Activated CD4-positive, alpha-beta T cell treated with anti-CD3 and anti-CD28 coated beads, Interleukin-2, amount 10 ng/mL, durations not matched to agents 7 days and 5 days (primary cell): ENCODE measurements around the gene ARL5C. TPM values are rescaled to one million over a fixed set of nuclear protein-coding genes. Genes with fewer than 3 reads are reported as not detected.

ENCODE experiments used
- CTCF ChIA-PET: fragments of 350-600 bp; sonication (Branson Sonifier 250); formaldehyde crosslinking; loops from one replicate; lab custom pipeline; 2021; ENCODE audit warnings: antibody characterized with exemption; lab: Charles Lee
- POLR2A ChIA-PET: fragments of 350-600 bp; sonication (Branson Sonifier 250); formaldehyde crosslinking; loops from one replicate; lab custom pipeline; 2021; ENCODE audit warnings: antibody characterized with exemption; lab: Charles Lee
- DNase-seq: peaks from one replicate; pipeline ENCODE4 v3.0.0-alpha.2; 2020
- H3K27ac Mint-ChIP-seq: one replicate; pipeline ENCODE4 v1.8.0; 2021; ENCODE audit warnings: mild to moderate bottlenecking, moderate library complexity, mixed read lengths
- H3K27me3 Mint-ChIP-seq: one replicate; pipeline ENCODE4 v1.8.0; 2021; ENCODE audit warnings: mixed read lengths
- H3K36me3 Mint-ChIP-seq: one replicate; pipeline ENCODE4 v1.8.0; 2021; ENCODE audit warnings: low read depth, mixed read lengths
- H3K4me1 Mint-ChIP-seq: one replicate; pipeline ENCODE4 v1.8.0; 2021; ENCODE audit warnings: mixed read lengths
- H3K4me3 Mint-ChIP-seq: one replicate; pipeline ENCODE4 v1.8.0; 2021; ENCODE audit warnings: mild to moderate bottlenecking, moderate library complexity, mixed read lengths
- H3K9me3 Mint-ChIP-seq: one replicate; pipeline ENCODE4 v1.8.0; 2021; ENCODE audit warnings: mixed read lengths
- total RNA-seq, 2 experiments: library from RNA; stranded (reverse); gene quantifications; one replicate each; pipeline ENCODE4 v1.2.3, GENCODE V29; 2021

Gene ARL5C
- total RNA-seq, 2 experiments from 2014 or later: 0.15 TPM; not detected in 1

DNA sequence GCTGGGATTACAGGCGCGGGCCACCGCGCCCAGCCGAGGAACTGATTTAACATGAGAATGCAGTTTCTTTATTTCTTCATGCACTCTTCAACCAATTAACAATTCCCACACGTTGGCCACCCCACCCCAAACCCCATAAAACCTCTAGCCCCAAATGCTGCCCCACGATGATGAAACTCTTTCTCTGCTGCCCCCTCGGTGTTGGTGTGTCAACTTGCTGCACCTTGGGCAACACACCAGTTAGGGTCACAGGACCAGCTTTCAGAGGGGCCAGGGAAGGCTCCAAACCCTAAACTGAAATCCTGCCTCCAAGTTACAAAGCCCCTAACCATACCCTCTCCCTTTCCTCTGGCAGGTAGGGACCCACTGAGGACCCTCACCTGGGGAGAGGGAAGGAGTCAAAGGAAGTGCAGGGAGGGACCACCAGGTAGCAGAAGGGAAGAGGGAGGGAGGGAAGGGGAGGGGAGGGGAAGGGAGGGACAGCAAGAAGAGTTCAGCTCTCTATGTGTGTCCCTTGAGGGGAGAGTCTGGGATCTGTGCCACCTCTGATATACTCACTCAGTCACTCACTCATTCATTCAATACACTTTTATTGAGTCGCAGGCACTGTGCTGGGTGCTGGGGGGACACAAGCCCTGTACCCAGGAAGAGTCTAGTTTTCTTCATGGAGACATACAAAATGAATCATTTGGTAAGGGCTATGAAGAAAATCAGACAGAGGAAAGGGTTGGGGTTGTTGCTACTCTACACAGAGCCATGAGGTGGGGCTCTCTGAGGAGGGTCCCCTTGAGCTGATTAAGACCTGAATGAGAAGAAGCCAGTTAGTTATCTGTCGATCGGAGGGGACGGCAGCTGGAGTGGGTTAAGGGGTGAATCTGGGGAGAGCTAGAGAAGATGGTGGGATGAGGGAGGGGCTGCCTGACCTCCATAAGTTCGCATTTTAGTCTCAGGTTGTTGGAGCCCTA is 18.5 kb downstream of the ARL5C start:
- ChIA-PET CTCF (interaction anchor here (0.6 to 2.1 kb wide), 7 partner anchors 14 to 520 kb away, joined by 3 to 7 read pairs (median 3); no protein-coding TSS in a partner anchor), POLR2A (interaction anchor here (0.6 kb wide), 1 partner anchor 142 kb away, joined by 5 read pairs; no protein-coding TSS in a partner anchor)
- peaks cover 20% of the 10 kb centered on the region for H3K4me1 Mint-ChIP-seq
- no peaks in the 10 kb centered on the region for H3K9me3 Mint-ChIP-seq
- no peaks in the 10 kb centered on the region for H3K36me3 Mint-ChIP-seq
- no peak for DNase-seq
- peaks cover 13% of the 10 kb centered on the region for H3K27me3 Mint-ChIP-seq
- H3K4me3 Mint-ChIP-seq: no peak overlapping the region
- no peak overlapping the region for H3K27ac Mint-ChIP-seq

DNA sequence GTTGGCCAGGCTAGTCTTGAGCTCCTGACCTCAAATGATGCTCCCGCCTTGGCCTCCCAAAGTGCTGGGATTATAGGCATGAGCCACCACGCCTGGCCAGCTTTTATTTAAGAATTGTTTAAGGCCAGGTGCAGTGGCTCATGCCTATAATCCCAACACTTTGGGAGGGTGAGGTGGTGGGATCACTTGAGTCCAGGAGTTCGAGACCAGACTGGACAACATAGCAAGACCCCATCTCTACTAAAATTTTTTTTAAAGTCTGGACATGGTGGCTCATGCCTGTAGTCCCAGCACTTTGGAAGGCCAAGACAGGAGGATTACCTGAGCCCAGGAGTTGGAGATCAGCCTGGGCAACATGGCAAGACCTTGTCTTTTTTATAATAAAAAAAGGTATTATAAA is 19.7 kb downstream of the ARL5C start:
- Mint-ChIP-seq H3K27me3 (peaks cover 13% of the 10 kb centered on the region), H3K27ac (no peak overlapping the region), H3K4me1 (peaks cover 12% of the 10 kb centered on the region), H3K9me3 (no peaks in the 10 kb centered on the region), H3K4me3 (no peak overlapping the region), H3K36me3 (no peaks in the 10 kb centered on the region)
- ChIA-PET POLR2A (no interaction called here), CTCF (interaction anchor here (1.3 to 2.1 kb wide), 2 partner anchors 19 to 163 kb away, joined by 7 read pairs; no protein-coding TSS in a partner anchor)
- no peak for DNase-seq

GRCh38 chr17:39145143-39145542 is 20.8 kb downstream of the ARL5C start:
- Mint-ChIP-seq H3K27me3 (peaks cover 8% of the 10 kb centered on the region), H3K4me3 (no peak overlapping the region), H3K4me1 (peaks cover 6% of the 10 kb centered on the region), H3K27ac (no peak overlapping the region), H3K9me3 (no peaks in the 10 kb centered on the region), H3K36me3 (no peaks in the 10 kb centered on the region)
- POLR2A ChIA-PET: no interaction called here
- no peak for DNase-seq
- CTCF ChIA-PET: interaction anchor here (0.6 to 2.9 kb wide), 4 partner anchors 8 to 162 kb away, joined by 3 to 10 read pairs (median 6); no protein-coding TSS in a partner anchor

GRCh38 chr17:39144416-39144840 is 21.5 kb downstream of the ARL5C start:
- no peak overlapping the region for H3K27ac Mint-ChIP-seq
- H3K4me1 Mint-ChIP-seq: peaks cover under 1% of the 10 kb centered on the region
- DNase-seq: no peak
- H3K27me3 Mint-ChIP-seq: peaks cover 1% of the 10 kb centered on the region
- CTCF ChIA-PET: interaction anchor here (0.6 to 2.9 kb wide), 4 partner anchors 9 to 277 kb away, joined by 3 to 10 read pairs (median 4); no protein-coding TSS in a partner anchor
- POLR2A ChIA-PET: no interaction called here
- H3K36me3 Mint-ChIP-seq: no peaks in the 10 kb centered on the region
- H3K9me3 Mint-ChIP-seq: no peaks in the 10 kb centered on the region
- H3K4me3 Mint-ChIP-seq: no peak overlapping the region

DNA sequence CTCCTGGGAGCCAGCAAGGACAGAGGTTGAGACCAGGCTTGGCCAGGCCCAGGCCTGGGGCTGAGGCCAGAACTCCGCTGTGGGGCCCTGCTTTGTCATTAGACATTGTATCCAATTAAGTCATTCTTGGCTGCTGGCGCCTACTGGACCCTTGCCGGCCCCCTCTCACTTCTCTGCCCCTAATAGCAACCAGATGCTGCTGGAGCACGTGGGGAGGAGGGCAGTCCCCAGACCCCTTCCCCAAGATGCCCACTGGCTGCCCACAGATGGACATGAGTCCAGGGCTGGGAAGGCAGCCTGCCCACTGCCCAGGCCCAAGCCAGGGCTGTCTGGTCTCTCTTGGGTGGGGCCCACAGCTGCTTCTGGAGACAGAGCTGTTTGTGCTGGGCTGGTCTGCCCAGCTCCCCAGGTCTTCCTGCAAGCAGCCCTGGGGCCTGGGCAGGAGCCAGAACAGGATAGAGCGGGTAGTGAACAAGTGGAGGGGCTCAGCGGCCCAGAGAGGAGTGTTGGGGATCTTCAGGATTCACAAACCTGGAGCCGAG is 22.3 kb downstream of the ARL5C start:
- Mint-ChIP-seq H3K27ac (no peak overlapping the region), H3K36me3 (no peaks in the 10 kb centered on the region), H3K4me3 (no peak overlapping the region), H3K27me3 (no peaks in the 10 kb centered on the region), H3K9me3 (no peaks in the 10 kb centered on the region), H3K4me1 (no peaks in the 10 kb centered on the region)
- ChIA-PET CTCF (interaction anchor here (0.5 to 2.9 kb wide), 3 partner anchors 10 to 287 kb away, joined by 3 to 10 read pairs (median 3); no protein-coding TSS in a partner anchor), POLR2A (no interaction called here)
- DNase-seq: no peak

- Mint-ChIP-seq H3K27me3 (no peaks in the 10 kb centered on the region), H3K36me3 (no peaks in the 10 kb centered on the region), H3K9me3 (no peaks in the 10 kb centered on the region), H3K4me3 (no peak overlapping the region), H3K27ac (no peak overlapping the region), H3K4me1 (no peaks in the 10 kb centered on the region)
- no peak for DNase-seq
- POLR2A ChIA-PET: no interaction called here
- CTCF ChIA-PET: interaction anchor here (1.1 kb wide), 1 partner anchor 9 kb away, joined by 3 read pairs; the partner anchor contains the start of gene PLXDC1
Measured at GRCh38 chr17:39141915-39142664, 23.9 kb downstream of the ARL5C start.

- ChIA-PET POLR2A (no interaction called here), CTCF (no interaction called here)
- Mint-ChIP-seq H3K4me1 (no peaks in the 10 kb centered on the region), H3K27ac (no peak overlapping the region), H3K27me3 (no peaks in the 10 kb centered on the region), H3K36me3 (no peaks in the 10 kb centered on the region), H3K9me3 (no peaks in the 10 kb centered on the region), H3K4me3 (no peak overlapping the region)
- no peak for DNase-seq
Measured at GRCh38 chr17:39141294-39141693, 24.7 kb downstream of the ARL5C start.

- Mint-ChIP-seq H3K4me3 (no peak overlapping the region), H3K27me3 (no peaks in the 10 kb centered on the region), H3K36me3 (no peaks in the 10 kb centered on the region), H3K4me1 (no peaks in the 10 kb centered on the region), H3K27ac (no peak overlapping the region), H3K9me3 (no peaks in the 10 kb centered on the region)
- CTCF ChIA-PET: interaction anchor here (0.8 to 1.9 kb wide), 5 partner anchors 13 to 176 kb away, joined by 3 to 6 read pairs (median 5); no protein-coding TSS in a partner anchor
- DNase-seq: no peak
- POLR2A ChIA-PET: no interaction called here
Measured at GRCh38 chr17:39139561-39139960, 26.4 kb downstream of the ARL5C start.

- DNase-seq: no peak
- CTCF ChIA-PET: interaction anchor here (0.6 to 1.9 kb wide), 5 partner anchors 14 to 175 kb away, joined by 3 to 6 read pairs (median 4); no protein-coding TSS in a partner anchor
- no peak overlapping the region for H3K27ac Mint-ChIP-seq
- H3K4me3 Mint-ChIP-seq: no peak overlapping the region
- H3K27me3 Mint-ChIP-seq: no peaks in the 10 kb centered on the region
- H3K4me1 Mint-ChIP-seq: no peaks in the 10 kb centered on the region
- H3K9me3 Mint-ChIP-seq: no peaks in the 10 kb centered on the region
- POLR2A ChIA-PET: no interaction called here
- H3K36me3 Mint-ChIP-seq: no peaks in the 10 kb centered on the region
Measured at GRCh38 chr17:39139161-39139511, 26.8 kb downstream of the ARL5C start.

GRCh38 chr17:39138431-39139160 is 27.4 kb downstream of the ARL5C start:
- no peak for DNase-seq
- Mint-ChIP-seq H3K4me3 (no peak overlapping the region), H3K9me3 (no peaks in the 10 kb centered on the region), H3K27me3 (no peaks in the 10 kb centered on the region), H3K27ac (no peak overlapping the region), H3K4me1 (no peaks in the 10 kb centered on the region), H3K36me3 (no peaks in the 10 kb centered on the region)
- POLR2A ChIA-PET: no interaction called here
- CTCF ChIA-PET: interaction anchor here (0.6 to 1.9 kb wide), 5 partner anchors 13 to 175 kb away, joined by 3 to 6 read pairs (median 4); partner anchors contain the start of gene PLXDC1

DNA sequence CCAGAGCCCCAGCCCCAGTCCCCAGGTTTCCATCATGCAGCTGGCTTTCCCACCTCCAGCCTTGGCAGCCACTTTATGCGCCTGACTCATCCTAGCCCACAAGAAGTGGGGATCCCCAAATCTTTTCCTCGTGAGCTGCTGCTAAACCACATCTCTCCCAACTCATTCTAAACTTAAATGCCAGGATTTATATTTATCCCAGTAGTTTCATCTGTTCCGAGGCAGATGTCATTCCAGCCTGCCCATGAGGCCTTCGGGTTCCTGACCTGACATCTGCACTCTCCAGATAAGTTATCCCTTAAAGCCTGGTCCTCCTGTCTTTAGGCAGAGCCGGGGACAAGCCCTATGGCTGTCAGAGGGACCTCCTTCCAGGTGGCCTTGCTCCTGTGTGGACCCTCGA is 31.1 kb downstream of the ARL5C start:
- Mint-ChIP-seq H3K4me1 (no peaks in the 10 kb centered on the region), H3K9me3 (no peaks in the 10 kb centered on the region), H3K27ac (no peak overlapping the region), H3K36me3 (no peaks in the 10 kb centered on the region), H3K27me3 (no peaks in the 10 kb centered on the region), H3K4me3 (no peak overlapping the region)
- DNase-seq: no peak
- ChIA-PET CTCF (no interaction called here), POLR2A (no interaction called here)

DNA sequence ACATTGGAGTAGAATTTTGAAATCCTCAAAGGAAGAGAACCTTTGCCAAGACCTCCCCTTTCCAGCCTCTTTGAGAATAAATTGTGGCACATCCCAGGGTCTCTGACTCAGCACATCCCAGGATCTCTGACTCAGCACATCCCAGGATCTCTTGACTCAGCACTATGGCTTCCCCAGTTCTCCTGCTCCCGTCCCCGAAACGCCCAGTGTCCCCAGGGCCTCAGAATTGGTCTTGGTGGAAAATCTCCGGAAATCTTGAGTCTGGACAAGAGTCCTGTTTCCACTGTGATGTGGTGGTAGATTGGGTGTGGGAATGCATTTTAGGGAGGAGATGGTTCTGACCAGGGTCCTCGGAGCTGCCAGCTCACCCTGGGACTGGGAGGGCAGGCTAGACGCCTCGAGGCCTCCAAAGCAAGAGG is 33.8 kb downstream of the ARL5C start:
- Mint-ChIP-seq H3K4me1 (no peaks in the 10 kb centered on the region), H3K36me3 (no peaks in the 10 kb centered on the region), H3K9me3 (no peaks in the 10 kb centered on the region), H3K27me3 (no peaks in the 10 kb centered on the region), H3K4me3 (no peak overlapping the region), H3K27ac (no peak overlapping the region)
- CTCF ChIA-PET: no interaction called here
- no peak for DNase-seq
- POLR2A ChIA-PET: no interaction called here
